ENCODE results near the gene CYTH1. TPM values are rescaled to one million over a fixed set of nuclear protein-coding genes. Genes with fewer than 3 reads are reported as not detected.

Gene CYTH1
- total and polyA plus RNA-seq, 3 donors from 2014 or later: 40.8 to 47.9 (median 42.2) TPM

DNA sequence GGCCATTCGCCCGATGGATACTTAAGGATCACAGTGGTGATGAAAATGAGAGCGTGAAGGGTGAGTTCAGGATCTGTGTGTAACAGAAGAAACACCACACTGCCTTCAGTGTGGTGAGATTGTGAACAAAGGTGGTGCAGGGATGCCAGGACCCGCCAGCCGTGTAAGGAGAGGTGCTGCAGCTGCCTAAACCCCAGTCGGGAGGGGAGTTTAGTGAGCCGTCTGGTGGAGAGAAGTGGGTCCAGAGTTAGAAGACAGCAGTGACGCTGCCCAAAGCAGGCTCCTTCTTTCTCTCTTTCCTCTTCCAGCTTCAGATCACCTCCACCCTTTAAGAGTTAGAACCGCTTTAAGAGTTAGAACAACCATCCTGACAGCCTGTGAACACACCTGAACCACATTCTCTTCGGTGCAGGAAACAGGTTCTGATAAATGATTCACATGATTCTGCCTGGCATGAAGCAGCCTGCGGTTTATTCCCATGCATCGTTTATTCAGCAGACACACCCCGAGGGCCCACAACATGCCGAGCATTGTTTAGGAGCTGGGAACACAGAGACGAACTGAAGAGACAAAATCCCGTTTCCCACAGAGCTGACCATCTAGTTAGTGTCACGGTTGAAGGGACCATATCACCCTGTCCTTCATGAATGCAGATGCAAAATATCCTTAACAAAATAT is 120.8 kb downstream of the CYTH1 start:
- Histone ChIP-seq H3K36me3 (ENCODE audit: low read depth, missing control alignments) (no peaks in the 10 kb centered on the region), H3K4me3 (no peak overlapping the region), H3K9me3 (no peaks in the 10 kb centered on the region), H3K27ac (no peak overlapping the region), H3K4me1 (no peaks in the 10 kb centered on the region), H3K27me3 (no peaks in the 10 kb centered on the region)
- intact Hi-C loops (cut with DNase I; ENCODE audit: low total_unique reads): no loop called here
- TF ChIP-seq POLR2A (IDR thresholded peaks at IDR 0.05): no peak
- TF ChIP-seq, protein P1, sequence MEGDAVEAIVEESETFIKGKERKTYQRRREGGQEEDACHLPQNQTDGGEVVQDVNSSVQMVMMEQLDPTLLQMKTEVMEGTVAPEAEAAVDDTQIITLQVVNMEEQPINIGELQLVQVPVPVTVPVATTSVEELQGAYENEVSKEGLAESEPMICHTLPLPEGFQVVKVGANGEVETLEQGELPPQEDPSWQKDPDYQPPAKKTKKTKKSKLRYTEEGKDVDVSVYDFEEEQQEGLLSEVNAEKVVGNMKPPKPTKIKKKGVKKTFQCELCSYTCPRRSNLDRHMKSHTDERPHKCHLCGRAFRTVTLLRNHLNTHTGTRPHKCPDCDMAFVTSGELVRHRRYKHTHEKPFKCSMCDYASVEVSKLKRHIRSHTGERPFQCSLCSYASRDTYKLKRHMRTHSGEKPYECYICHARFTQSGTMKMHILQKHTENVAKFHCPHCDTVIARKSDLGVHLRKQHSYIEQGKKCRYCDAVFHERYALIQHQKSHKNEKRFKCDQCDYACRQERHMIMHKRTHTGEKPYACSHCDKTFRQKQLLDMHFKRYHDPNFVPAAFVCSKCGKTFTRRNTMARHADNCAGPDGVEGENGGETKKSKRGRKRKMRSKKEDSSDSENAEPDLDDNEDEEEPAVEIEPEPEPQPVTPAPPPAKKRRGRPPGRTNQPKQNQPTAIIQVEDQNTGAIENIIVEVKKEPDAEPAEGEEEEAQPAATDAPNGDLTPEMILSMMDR (IDR thresholded peaks at IDR 0.05): no peak
- DNase-seq: no peak
- WGBS, 2 donors: 81 to 93% methylated on average over 16 to 17 of the region's 17 CpGs

DNA sequence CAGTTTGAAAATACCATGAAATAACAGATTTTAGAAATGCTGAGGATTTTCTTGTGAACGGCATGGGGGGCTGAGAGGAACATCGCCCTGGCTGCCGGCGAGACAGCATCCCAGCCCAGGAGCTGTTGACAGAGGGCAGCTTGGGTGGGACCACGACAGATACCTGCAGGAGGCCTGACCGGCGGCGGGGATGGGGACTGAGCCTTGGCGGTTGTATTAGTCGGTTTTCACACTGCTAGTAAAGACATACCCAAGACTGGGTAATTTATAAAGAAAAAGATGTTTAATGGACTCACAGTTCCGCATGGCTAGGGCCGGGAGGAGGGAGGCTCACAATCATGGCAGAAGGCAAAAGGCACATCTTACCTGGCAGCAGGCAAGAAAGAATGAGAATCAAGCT is 122.5 kb downstream of the CYTH1 start:
- intact Hi-C loops (cut with DNase I; ENCODE audit: low total_unique reads): no loop called here

DNA sequence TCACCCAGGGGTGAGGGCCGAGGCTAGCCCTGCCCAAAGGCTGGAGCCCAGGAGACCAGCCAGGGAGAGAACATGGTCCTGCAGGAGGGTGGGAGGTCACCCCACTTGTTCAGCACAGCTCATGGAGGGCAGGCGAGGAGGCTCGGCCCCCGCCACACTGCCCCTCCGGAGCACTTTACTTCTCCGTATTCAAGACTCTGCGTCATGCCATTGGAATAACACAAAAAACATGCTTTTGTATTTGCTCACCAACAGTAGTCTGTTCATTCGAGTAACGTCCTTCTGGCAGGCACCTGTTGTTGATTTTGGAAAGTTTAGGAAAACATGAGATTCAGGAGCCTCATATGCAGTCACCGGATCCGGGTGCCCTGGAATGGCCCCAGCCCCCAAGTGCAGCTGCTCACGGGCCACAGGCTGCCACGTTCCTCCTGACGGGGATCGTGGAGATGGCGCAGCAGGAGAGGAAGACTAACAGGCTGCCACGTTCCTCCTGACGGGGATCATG is 123.7 kb downstream of the CYTH1 start:
- Histone ChIP-seq H3K36me3 (ENCODE audit: low read depth, missing control alignments) (no peaks in the 10 kb centered on the region), H3K4me3 (no peak overlapping the region), H3K27ac (no peak overlapping the region), H3K9me3 (no peaks in the 10 kb centered on the region), H3K27me3 (no peaks in the 10 kb centered on the region), H3K4me1 (no peaks in the 10 kb centered on the region)
- no peak for DNase-seq
- TF ChIP-seq POLR2A (IDR thresholded peaks at IDR 0.05): no peak
- TF ChIP-seq, protein P1 (IDR thresholded peaks at IDR 0.05): no peak
- intact Hi-C loops (cut with DNase I; ENCODE audit: low total_unique reads): no loop called here
- 72 to 86% methylated on average over 14 to 18 of the region's 18 CpGs for WGBS, 2 donors

More for the DNA sequence above, 122.5 kb downstream of the CYTH1 start:
- DNase-seq: no peak
- no peak overlapping the region for H3K4me3 ChIP-seq
- no peaks in the 10 kb centered on the region for H3K27me3 ChIP-seq
- TF ChIP-seq POLR2A (IDR thresholded peaks at IDR 0.05): no peak
- TF ChIP-seq, protein P1 (IDR thresholded peaks at IDR 0.05): no peak
- no peak overlapping the region for H3K27ac ChIP-seq
- no peaks in the 10 kb centered on the region for H3K9me3 ChIP-seq
- no peaks in the 10 kb centered on the region for H3K4me1 ChIP-seq
- 95 to 97% methylated on average over 12 of the region's 12 CpGs for WGBS, 2 donors
- no peaks in the 10 kb centered on the region for H3K36me3 ChIP-seq (ENCODE audit: low read depth, missing control alignments)

DNA sequence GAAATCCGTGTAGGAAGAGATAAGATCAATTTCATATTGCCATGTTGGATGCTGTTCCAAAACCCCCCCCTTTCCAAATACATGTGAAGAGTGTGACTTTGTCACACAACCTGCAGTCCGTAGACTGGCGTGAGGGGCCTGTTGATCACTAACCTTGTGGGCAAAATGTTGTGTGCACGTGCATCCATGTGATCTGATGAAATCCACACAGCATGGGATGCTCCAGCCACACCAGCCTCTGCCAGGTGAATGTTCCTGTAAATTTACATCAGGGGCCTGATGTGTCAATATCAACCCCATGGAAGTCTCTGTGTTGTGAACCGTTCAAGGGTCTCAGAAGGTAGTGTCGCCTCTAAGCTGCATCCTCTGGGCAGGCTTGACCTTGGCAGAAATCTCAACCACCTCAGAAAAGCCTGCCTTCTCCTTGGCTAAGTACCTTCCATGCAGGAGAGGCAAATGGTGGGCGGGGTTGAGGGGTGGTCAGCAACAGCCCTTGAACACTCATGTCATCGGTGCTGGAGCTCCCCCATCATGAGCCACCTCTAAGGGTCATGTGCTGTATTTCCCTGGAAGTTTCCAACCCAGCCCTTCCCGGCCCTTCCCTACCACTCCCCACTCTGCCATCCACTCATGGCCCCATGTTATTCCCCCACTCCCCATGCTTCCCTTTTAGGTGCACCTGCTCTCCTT is 126.7 kb downstream of the CYTH1 start:
- TF ChIP-seq, protein P1 (IDR thresholded peaks at IDR 0.05): no peak
- no peak for TF ChIP-seq POLR2A (IDR thresholded peaks at IDR 0.05)

More for the DNA sequence above, 126.7 kb downstream of the CYTH1 start:
- H3K4me3 ChIP-seq: no peak overlapping the region
- H3K36me3 ChIP-seq (ENCODE audit: low read depth, missing control alignments): no peaks in the 10 kb centered on the region
- H3K27me3 ChIP-seq: no peaks in the 10 kb centered on the region
- no peaks in the 10 kb centered on the region for H3K4me1 ChIP-seq
- H3K27ac ChIP-seq: no peak overlapping the region
- no peak for DNase-seq
- WGBS, 2 donors: 92 to 97% methylated on average over 8 to 9 of the region's 9 CpGs
- intact Hi-C loops (cut with DNase I; ENCODE audit: low total_unique reads): no loop called here
- H3K9me3 ChIP-seq: no peaks in the 10 kb centered on the region

Measured in testis (tissue), 3 donors.